Panc1 (cell line): Measurements from ENCODE around the gene ZFPL1. TPM values are rescaled to one million over a fixed set of nuclear protein-coding genes. Genes with fewer than 3 reads are reported as not detected.

ENCODE experiments used
- ATAC-seq: fragments of 200-7000 bp; cut with Tn5 transposase; 2 replicates; pipeline ENCODE4 v1.9.1; 2020; ENCODE audit warnings: mild to moderate bottlenecking, moderate library complexity
- BruUV-seq: library from RNA; stranded (reverse); fragments of 400-500 nt; replicated peaks from 2 replicates; lab custom pipeline; 2021; lab: Mats Ljungman, UMichigan
- CTCF ChIA-PET: fragments of 300-600 bp; sonication (Branson Sonifier 250); formaldehyde crosslinking; loops from one replicate; lab custom pipeline; 2022; ENCODE audit warnings: antibody characterized with exemption; lab: Charles Lee
- POLR2A ChIA-PET: fragments of 300-600 bp; sonication (Branson Sonifier 250); formaldehyde crosslinking; loops from one replicate; lab custom pipeline; 2022; ENCODE audit warnings: antibody characterized with exemption; lab: Charles Lee
- DNase-seq: peaks from one replicate; pipeline ENCODE4 v3.0.0-alpha.2; 2010; ENCODE audit warnings: low read depth, low spot score
- H3K27ac ChIP-seq: 2 replicates; pipeline ENCODE4 v1.5.1; 2011; ENCODE audit warnings: mild to moderate bottlenecking, low read length, inconsistent platforms
- H3K27me3 ChIP-seq: fragments of 200-500 bp; sonication (Bioruptor generic); 2 replicates; pipeline ENCODE4 v1.6.0; 2014; ENCODE audit warnings: low read length, inconsistent platforms; ENCODE audit not compliant: control insufficient read depth, insufficient read depth
- H3K36me3 ChIP-seq: fragments of 200-500 bp; sonication (Bioruptor generic); 2 replicates; pipeline ENCODE4 v1.5.1; 2014; ENCODE audit warnings: inconsistent platforms, mild to moderate bottlenecking, low read length, moderate library complexity; ENCODE audit not compliant: control insufficient read depth, insufficient read depth
- H3K4me1 ChIP-seq: 2 replicates; pipeline ENCODE4 v1.5.1; 2011; ENCODE audit warnings: inconsistent platforms, mild to moderate bottlenecking, low read length, moderate library complexity; ENCODE audit not compliant: control insufficient read depth, insufficient read depth
- H3K4me3 ChIP-seq, 2 experiments: 2 replicates each; pipeline ENCODE4 v1.5.1; 2011 to 2012; ENCODE audit warnings: low read depth in 2 of 2, low read length in 2 of 2, mild to moderate bottlenecking in 2 of 2, inconsistent platforms in 1 of 2, moderate library complexity in 1 of 2
- H3K9me3 ChIP-seq: fragments of 200-500 bp; sonication (Bioruptor generic); 2 replicates; pipeline ENCODE4 v1.5.1; 2014; ENCODE audit warnings: low read depth, mild to moderate bottlenecking, inconsistent platforms, low read length, moderate library complexity; ENCODE audit not compliant: control insufficient read depth, insufficient read depth
- CTCF ChIP-seq: fragments of 450-650 bp; IDR thresholded peaks from 2 replicates; pipeline ENCODE4 v1.5.1; 2017; ENCODE audit warnings: mild to moderate bottlenecking
- POLR2AphosphoS5 ChIP-seq: IDR thresholded peaks from 2 replicates; pipeline ENCODE4 v1.6.1; 2012; ENCODE audit warnings: mild to moderate bottlenecking, low read depth, low read length, moderate library complexity
- REST ChIP-seq, 2 experiments: IDR thresholded peaks; 2 replicates each; pipeline ENCODE4 v1.6.1; 2011 to 2012; ENCODE audit warnings: low read depth in 2 of 2, control low read depth in 1 of 2, low read length in 1 of 2, mild to moderate bottlenecking in 1 of 2, moderate library complexity in 1 of 2; ENCODE audit not compliant: insufficient read depth in 1 of 2
- SIN3A ChIP-seq: IDR thresholded peaks from 2 replicates; pipeline ENCODE4 v1.6.1; 2012; ENCODE audit warnings: low read depth, mild to moderate bottlenecking, low read length, moderate library complexity, borderline replicate concordance; ENCODE audit not compliant: insufficient read depth
- TCF7L2 ChIP-seq: IDR thresholded peaks from 2 replicates; pipeline ENCODE4 v1.6.1; 2011; ENCODE audit warnings: mild to moderate bottlenecking, low read depth, low read length, inconsistent platforms
- in situ Hi-C: cut with HindIII; loops from 2 replicates; pipeline ENCODE4 v1.10.0; 2016; ENCODE audit warnings: low sequenced_read_pairs, low pct_unique_long_range_greater_than_20kb
- intact Hi-C: fragments of 100-400 bp; cut with micrococcal nuclease; formaldehyde crosslinking; loops from one replicate; pipeline ENCODE4 v1.10.0; 2022; ENCODE audit not compliant: unreplicated experiment
- total RNA-seq: library from RNA; stranded (reverse); gene quantifications from one replicate; pipeline ENCODE4 v1.2.1, GENCODE V29; 2021; ENCODE audit not compliant: unreplicated experiment

ZFPL1 gene
- total RNA-seq, 1 experiment from 2014 or later = 68.4 TPM

- DNase-seq = no peak
- in situ Hi-C loops (no loop called here), intact Hi-C loops (no loop called here)
- no peak overlapping the region for H3K27ac ChIP-seq
- ChIA-PET CTCF (interaction anchor here (1.1 kb wide), 1 partner anchor 65 kb away, joined by 3 read pairs; no protein-coding TSS in a partner anchor), POLR2A (no interaction called here)
- BruUV-seq = no TSS peak
- no peaks in the 10 kb centered on the region for H3K36me3 ChIP-seq
- TF ChIP-seq SIN3A (no peak), POLR2AphosphoS5 (no peak), REST (IDR thresholded peaks at IDR 0.05; ENCODE audit: insufficient read depth in 1 of 2, low read depth in 2 of 2, low read length in 1 of 2) (no peak), TCF7L2 (no peak), CTCF (no peak)
- no peaks in the 10 kb centered on the region for H3K9me3 ChIP-seq
- H3K27me3 ChIP-seq = no peaks in the 10 kb centered on the region
- no peak for ATAC-seq
- peaks cover 11% of the 10 kb centered on the region for H3K4me1 ChIP-seq
- H3K4me3 ChIP-seq = no peak overlapping the region
These were observed 38.3 kb upstream of the ZFPL1 start for GRCh38 chr11:65045728-65046127.

- H3K27ac ChIP-seq = no peak overlapping the region
- ChIA-PET POLR2A (interaction anchor here (0.6 kb wide), 1 partner anchor 42 kb away, joined by 3 read pairs; no protein-coding TSS in a partner anchor), CTCF (no interaction called here)
- H3K4me3 ChIP-seq = no peak overlapping the region
- no peak for ATAC-seq
- H3K4me1 ChIP-seq = peaks cover 6% of the 10 kb centered on the region
- BruUV-seq = no TSS peak
- intact Hi-C loops = no loop called here
- no peak for DNase-seq
- H3K27me3 ChIP-seq = no peaks in the 10 kb centered on the region
- no peaks in the 10 kb centered on the region for H3K36me3 ChIP-seq
- TF ChIP-seq CTCF = no peak
- no peak for TF ChIP-seq SIN3A
- no peak for TF ChIP-seq TCF7L2
- no peak for TF ChIP-seq POLR2AphosphoS5
- H3K9me3 ChIP-seq = no peaks in the 10 kb centered on the region
- in situ Hi-C loops = no loop called here
These were observed 36.2 kb upstream of the ZFPL1 start for GRCh38 chr11:65047581-65048422.
